ENCODE measurements around the gene SLMAP. TPM values are rescaled to one million over a fixed set of nuclear protein-coding genes. Genes with fewer than 3 reads are reported as not detected.

SLMAP gene
- total RNA-seq, 1 donor from 2014 or later: 52.0 TPM

DNA sequence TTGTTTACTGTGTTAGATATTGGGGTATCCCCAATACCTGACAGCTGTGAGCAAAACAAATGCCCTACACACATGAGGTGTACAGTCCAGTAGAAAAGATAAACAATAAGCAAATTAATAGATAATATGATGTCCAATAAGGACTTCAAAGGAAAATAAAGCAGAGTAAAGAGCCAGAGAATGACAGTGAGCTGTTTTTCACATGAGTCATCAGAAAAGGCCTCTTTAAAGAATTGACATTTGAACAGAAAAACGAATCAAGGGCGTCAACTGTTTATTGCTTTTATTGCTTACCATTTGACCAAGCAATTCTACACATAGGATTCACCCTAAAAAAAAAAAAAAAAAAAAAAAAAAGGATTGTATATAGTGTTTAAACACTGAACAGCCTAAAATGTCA lies 155.5 kb downstream of the SLMAP start:
- Mint-ChIP-seq H3K27me3 (ENCODE audit: unreplicated experiment) (no peaks in the 10 kb centered on the region), H3K27ac (ENCODE audit: unreplicated experiment) (no peak overlapping the region), H3K4me3 (ENCODE audit: unreplicated experiment) (no peak overlapping the region), H3K36me3 (ENCODE audit: unreplicated experiment) (no peaks in the 10 kb centered on the region), H3K4me1 (ENCODE audit: low read depth, unreplicated experiment) (no peaks in the 10 kb centered on the region), H3K9me3 (ENCODE audit: unreplicated experiment) (no peaks in the 10 kb centered on the region)
- TF ChIP-seq, protein P1, sequence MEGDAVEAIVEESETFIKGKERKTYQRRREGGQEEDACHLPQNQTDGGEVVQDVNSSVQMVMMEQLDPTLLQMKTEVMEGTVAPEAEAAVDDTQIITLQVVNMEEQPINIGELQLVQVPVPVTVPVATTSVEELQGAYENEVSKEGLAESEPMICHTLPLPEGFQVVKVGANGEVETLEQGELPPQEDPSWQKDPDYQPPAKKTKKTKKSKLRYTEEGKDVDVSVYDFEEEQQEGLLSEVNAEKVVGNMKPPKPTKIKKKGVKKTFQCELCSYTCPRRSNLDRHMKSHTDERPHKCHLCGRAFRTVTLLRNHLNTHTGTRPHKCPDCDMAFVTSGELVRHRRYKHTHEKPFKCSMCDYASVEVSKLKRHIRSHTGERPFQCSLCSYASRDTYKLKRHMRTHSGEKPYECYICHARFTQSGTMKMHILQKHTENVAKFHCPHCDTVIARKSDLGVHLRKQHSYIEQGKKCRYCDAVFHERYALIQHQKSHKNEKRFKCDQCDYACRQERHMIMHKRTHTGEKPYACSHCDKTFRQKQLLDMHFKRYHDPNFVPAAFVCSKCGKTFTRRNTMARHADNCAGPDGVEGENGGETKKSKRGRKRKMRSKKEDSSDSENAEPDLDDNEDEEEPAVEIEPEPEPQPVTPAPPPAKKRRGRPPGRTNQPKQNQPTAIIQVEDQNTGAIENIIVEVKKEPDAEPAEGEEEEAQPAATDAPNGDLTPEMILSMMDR (IDR thresholded peaks at IDR 0.05; ENCODE audit: partially characterized antibody, unreplicated experiment): no peak
- DNase-seq: no peak

GRCh38 chr3:57917601-57918000 lies 161.5 kb downstream of the SLMAP start:
- Mint-ChIP-seq H3K9me3 (ENCODE audit: unreplicated experiment) (peaks cover 2% of the 10 kb centered on the region), H3K27me3 (ENCODE audit: unreplicated experiment) (no peaks in the 10 kb centered on the region), H3K4me3 (ENCODE audit: unreplicated experiment) (no peak overlapping the region), H3K27ac (ENCODE audit: unreplicated experiment) (no peak overlapping the region), H3K4me1 (ENCODE audit: low read depth, unreplicated experiment) (peaks cover under 1% of the 10 kb centered on the region), H3K36me3 (ENCODE audit: unreplicated experiment) (no peaks in the 10 kb centered on the region)
- no peak for DNase-seq
- TF ChIP-seq, protein P1 (IDR thresholded peaks at IDR 0.05; ENCODE audit: partially characterized antibody, unreplicated experiment): no peak

- Mint-ChIP-seq H3K27ac (ENCODE audit: unreplicated experiment) (no peak overlapping the region), H3K4me1 (ENCODE audit: low read depth, unreplicated experiment) (peaks cover 5% of the 10 kb centered on the region), H3K27me3 (ENCODE audit: unreplicated experiment) (no peaks in the 10 kb centered on the region), H3K4me3 (ENCODE audit: unreplicated experiment) (no peak overlapping the region), H3K9me3 (ENCODE audit: unreplicated experiment) (peaks cover 2% of the 10 kb centered on the region), H3K36me3 (ENCODE audit: unreplicated experiment) (no peaks in the 10 kb centered on the region)
- TF ChIP-seq, protein P1 (IDR thresholded peaks at IDR 0.05; ENCODE audit: partially characterized antibody, unreplicated experiment): no peak
- DNase-seq: no peak
Measured at GRCh38 chr3:57918123-57918837, 162.2 kb downstream of the SLMAP start.

DNA sequence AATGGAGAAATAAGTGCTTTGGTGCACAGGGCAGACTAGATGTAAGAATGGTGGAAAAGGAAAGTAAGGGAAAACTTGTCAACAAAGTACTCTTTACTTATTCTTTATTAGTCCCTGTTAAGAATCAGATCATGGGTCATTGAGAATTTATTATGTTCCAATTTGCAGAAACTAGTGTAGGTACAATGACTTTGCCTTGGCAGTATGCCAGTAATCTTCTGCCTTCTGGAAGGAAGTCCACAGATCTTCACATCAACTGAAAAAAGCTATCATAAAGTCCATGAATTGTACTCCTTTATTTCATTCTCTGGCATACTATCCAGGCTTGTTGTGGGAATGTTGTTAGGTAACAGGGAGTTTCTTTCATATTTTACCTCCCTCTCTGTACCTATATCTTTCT lies 163.9 kb downstream of the SLMAP start:
- H3K4me1 Mint-ChIP-seq (ENCODE audit: low read depth, unreplicated experiment): peaks cover 8% of the 10 kb centered on the region
- TF ChIP-seq, protein P1 (IDR thresholded peaks at IDR 0.05; ENCODE audit: partially characterized antibody, unreplicated experiment): no peak
- H3K27me3 Mint-ChIP-seq (ENCODE audit: unreplicated experiment): no peaks in the 10 kb centered on the region
- H3K4me3 Mint-ChIP-seq (ENCODE audit: unreplicated experiment): no peak overlapping the region
- no peaks in the 10 kb centered on the region for H3K36me3 Mint-ChIP-seq (ENCODE audit: unreplicated experiment)
- no peak for DNase-seq
- H3K27ac Mint-ChIP-seq (ENCODE audit: unreplicated experiment): no peak overlapping the region
- H3K9me3 Mint-ChIP-seq (ENCODE audit: unreplicated experiment): peaks cover 2% of the 10 kb centered on the region

- Mint-ChIP-seq H3K27ac (ENCODE audit: unreplicated experiment) (no peak overlapping the region), H3K4me1 (ENCODE audit: low read depth, unreplicated experiment) (peaks cover 8% of the 10 kb centered on the region), H3K4me3 (ENCODE audit: unreplicated experiment) (no peak overlapping the region), H3K36me3 (ENCODE audit: unreplicated experiment) (no peaks in the 10 kb centered on the region), H3K27me3 (ENCODE audit: unreplicated experiment) (no peaks in the 10 kb centered on the region), H3K9me3 (ENCODE audit: unreplicated experiment) (peaks cover 2% of the 10 kb centered on the region)
- TF ChIP-seq, protein P1 (IDR thresholded peaks at IDR 0.05; ENCODE audit: partially characterized antibody, unreplicated experiment): no peak
- DNase-seq: no peak
Measured at GRCh38 chr3:57923101-57923500, 167.0 kb downstream of the SLMAP start.

Data from glutamatergic neuron (in vitro differentiated cells).